ENCODE data around the gene MED12L. TPM values are rescaled to one million over a fixed set of nuclear protein-coding genes. Genes with fewer than 3 reads are reported as not detected.

MED12L gene
- total RNA-seq, 1 donor: 4.0 TPM

- H3K9me3 ChIP-seq (ENCODE audit: low read depth, low read length): no peaks in the 10 kb centered on the region
- no peaks in the 10 kb centered on the region for H3K27me3 ChIP-seq (ENCODE audit: insufficient read depth, low read length)
- peaks cover 15% of the 10 kb centered on the region for H3K4me1 ChIP-seq (ENCODE audit: insufficient read depth, low read length)
- no peak overlapping the region for H3K4me3 ChIP-seq (ENCODE audit: low read length)
These were observed 59.3 kb downstream of the MED12L start for GRCh38 chr3:151144760-151145159.

- Histone ChIP-seq H3K27me3 (ENCODE audit: insufficient read depth, low read length) (no peaks in the 10 kb centered on the region), H3K9me3 (ENCODE audit: low read depth, low read length) (no peaks in the 10 kb centered on the region), H3K4me1 (ENCODE audit: insufficient read depth, low read length) (peaks cover 15% of the 10 kb centered on the region), H3K4me3 (ENCODE audit: low read length) (no peak overlapping the region)
These were observed 60.2 kb downstream of the MED12L start for GRCh38 chr3:151145713-151146070.

DNA sequence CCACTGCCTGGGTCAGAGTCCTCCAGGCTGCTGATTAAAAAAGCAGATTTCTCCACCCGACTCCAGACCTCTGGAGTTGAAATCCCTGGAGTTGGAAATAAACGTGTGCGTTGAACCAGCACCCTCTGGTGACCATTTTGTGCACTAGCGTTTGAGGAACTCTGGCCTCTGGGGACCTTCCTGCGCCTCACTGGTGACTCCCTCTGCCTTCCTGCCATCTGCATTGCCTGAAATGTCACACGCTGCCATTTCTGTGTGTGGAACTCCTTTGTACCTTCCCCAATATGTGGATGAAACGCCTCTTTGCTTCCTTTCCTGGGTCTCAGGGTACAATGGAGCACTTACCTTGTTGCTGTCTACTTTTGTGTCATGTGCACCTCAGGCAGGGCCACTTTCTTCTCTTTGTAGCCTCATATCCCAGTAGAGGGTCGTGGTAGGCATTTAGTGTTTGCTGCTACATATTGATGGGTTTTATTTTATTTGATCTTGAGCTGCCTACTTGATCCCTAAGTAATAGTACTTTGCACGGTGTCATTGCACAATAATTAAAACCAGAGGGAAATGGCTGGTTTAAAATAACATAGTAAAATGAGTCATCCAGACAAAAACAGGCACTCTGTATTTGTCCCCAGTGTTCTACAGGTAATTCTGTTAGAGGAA is 60.7 kb downstream of the MED12L start:
- H3K9me3 ChIP-seq (ENCODE audit: low read depth, low read length): no peaks in the 10 kb centered on the region
- H3K4me1 ChIP-seq (ENCODE audit: insufficient read depth, low read length): peaks cover 15% of the 10 kb centered on the region
- no peaks in the 10 kb centered on the region for H3K27me3 ChIP-seq (ENCODE audit: insufficient read depth, low read length)
- H3K4me3 ChIP-seq (ENCODE audit: low read length): no peak overlapping the region

DNA sequence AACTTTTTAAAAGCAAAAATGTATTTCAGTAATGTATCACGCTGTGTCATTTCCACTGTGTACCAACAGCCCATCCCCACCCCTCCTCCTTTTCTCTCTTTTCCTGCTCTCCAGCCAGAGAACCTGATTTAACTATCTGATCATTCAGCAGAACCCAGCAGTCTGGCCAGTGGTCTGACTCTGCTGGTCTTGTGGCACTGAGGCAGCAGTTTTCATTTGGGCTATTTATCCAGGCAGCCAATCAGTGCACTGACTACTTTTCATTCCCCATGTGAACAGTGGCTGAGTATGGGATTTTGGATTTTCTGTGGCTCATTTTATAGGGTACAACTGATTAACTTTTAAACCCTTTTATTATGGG is 61.2 kb downstream of the MED12L start:
- Histone ChIP-seq H3K27me3 (ENCODE audit: insufficient read depth, low read length) (no peaks in the 10 kb centered on the region), H3K4me3 (ENCODE audit: low read length) (no peak overlapping the region), H3K9me3 (ENCODE audit: low read depth, low read length) (no peaks in the 10 kb centered on the region), H3K4me1 (ENCODE audit: insufficient read depth, low read length) (peaks cover 15% of the 10 kb centered on the region)

- Histone ChIP-seq H3K4me3 (ENCODE audit: low read length) (no peak overlapping the region), H3K9me3 (ENCODE audit: low read depth, low read length) (no peaks in the 10 kb centered on the region), H3K27me3 (ENCODE audit: insufficient read depth, low read length) (no peaks in the 10 kb centered on the region), H3K4me1 (ENCODE audit: insufficient read depth, low read length) (peaks cover 15% of the 10 kb centered on the region)
These were observed 61.8 kb downstream of the MED12L start for GRCh38 chr3:151147299-151147698.

DNA sequence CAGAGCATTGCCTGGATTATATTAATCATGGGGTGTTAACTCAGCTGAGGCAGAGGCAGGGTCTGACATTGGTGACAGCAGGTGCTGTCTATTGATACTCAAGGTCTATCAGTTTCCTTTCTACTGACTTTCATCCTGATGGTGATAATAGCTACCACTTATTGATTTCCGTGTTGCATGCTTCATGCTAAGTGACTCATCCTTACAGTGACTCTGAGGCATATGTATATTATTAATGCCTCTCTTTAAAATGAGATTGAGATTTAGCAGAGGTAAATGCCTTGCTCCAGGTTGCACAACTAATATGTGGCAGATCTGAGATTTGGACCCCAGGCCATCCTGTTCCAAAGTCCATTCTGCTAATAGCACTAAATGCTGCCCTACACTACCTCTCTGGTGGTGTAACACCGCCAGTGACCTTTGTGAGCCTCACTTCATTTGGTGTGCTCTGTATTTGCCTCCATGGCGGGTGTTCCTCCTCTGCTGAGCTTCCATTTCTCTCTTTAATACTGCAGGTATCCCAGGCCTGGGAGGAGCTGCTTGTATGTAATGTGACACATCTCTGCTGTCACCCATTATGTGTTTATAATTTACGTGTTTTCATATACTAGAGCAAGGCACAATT is 67.1 kb downstream of the MED12L start:
- no peaks in the 10 kb centered on the region for H3K4me1 ChIP-seq (ENCODE audit: insufficient read depth, low read length)
- H3K27me3 ChIP-seq (ENCODE audit: insufficient read depth, low read length): no peaks in the 10 kb centered on the region
- H3K4me3 ChIP-seq (ENCODE audit: low read length): no peak overlapping the region
- H3K9me3 ChIP-seq (ENCODE audit: low read depth, low read length): no peaks in the 10 kb centered on the region

- H3K4me3 ChIP-seq (ENCODE audit: low read length): no peak overlapping the region
- H3K27me3 ChIP-seq (ENCODE audit: insufficient read depth, low read length): no peaks in the 10 kb centered on the region
- no peaks in the 10 kb centered on the region for H3K9me3 ChIP-seq (ENCODE audit: low read depth, low read length)
- no peaks in the 10 kb centered on the region for H3K4me1 ChIP-seq (ENCODE audit: insufficient read depth, low read length)
These were observed 69.1 kb downstream of the MED12L start for GRCh38 chr3:151154566-151154965.

- Histone ChIP-seq H3K4me1 (ENCODE audit: insufficient read depth, low read length) (no peaks in the 10 kb centered on the region), H3K9me3 (ENCODE audit: low read depth, low read length) (no peaks in the 10 kb centered on the region), H3K27me3 (ENCODE audit: insufficient read depth, low read length) (no peaks in the 10 kb centered on the region), H3K4me3 (ENCODE audit: low read length) (no peak overlapping the region)
These were observed 70.1 kb downstream of the MED12L start for GRCh38 chr3:151155409-151156128.

- no peaks in the 10 kb centered on the region for H3K27me3 ChIP-seq (ENCODE audit: insufficient read depth, low read length)
- H3K4me3 ChIP-seq (ENCODE audit: low read length): no peak overlapping the region
- H3K9me3 ChIP-seq (ENCODE audit: low read depth, low read length): no peaks in the 10 kb centered on the region
- no peaks in the 10 kb centered on the region for H3K4me1 ChIP-seq (ENCODE audit: insufficient read depth, low read length)
These were observed 71.3 kb downstream of the MED12L start for GRCh38 chr3:151156618-151157216.

DNA sequence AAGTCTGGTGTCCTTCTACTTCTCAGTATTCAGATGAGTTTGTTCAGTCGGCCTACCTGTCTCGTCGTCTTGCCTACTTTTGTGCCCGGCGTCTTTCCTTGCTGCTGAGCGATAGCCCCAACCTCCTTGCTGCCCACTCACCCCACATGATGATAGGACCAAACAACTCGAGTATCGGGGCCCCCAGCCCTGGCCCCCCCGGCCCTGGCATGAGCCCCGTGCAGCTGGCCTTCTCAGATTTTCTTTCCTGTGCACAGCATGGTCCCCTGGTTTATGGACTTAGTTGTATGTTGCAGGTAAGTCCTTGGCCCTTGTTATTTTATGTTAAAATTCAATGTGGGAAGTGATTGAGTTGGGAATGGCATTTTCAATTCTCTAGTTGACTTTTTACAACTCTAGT is 74.3 kb downstream of the MED12L start:
- Histone ChIP-seq H3K4me1 (ENCODE audit: insufficient read depth, low read length) (no peaks in the 10 kb centered on the region), H3K9me3 (ENCODE audit: low read depth, low read length) (no peaks in the 10 kb centered on the region), H3K4me3 (ENCODE audit: low read length) (no peak overlapping the region), H3K27me3 (ENCODE audit: insufficient read depth, low read length) (no peaks in the 10 kb centered on the region)

DNA sequence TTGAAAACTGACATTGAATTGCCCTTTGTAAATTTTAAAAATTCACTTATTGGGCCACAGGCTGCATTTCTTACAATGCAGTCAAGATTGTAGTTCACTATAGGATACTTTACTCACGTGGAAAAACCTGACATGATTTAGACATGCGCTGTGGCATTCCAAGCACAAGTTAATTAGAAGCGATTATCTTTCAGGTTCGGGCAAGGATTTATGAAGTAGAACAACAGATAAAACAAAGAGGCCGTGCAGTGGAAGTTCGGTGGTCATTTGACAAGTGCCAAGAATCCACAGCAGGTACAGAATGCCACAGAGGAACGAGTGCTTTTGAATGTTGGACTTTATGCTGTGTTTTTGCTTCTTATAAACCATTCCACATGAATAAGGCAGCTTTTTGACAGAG is 79.8 kb downstream of the MED12L start:
- H3K27me3 ChIP-seq (ENCODE audit: insufficient read depth, low read length): no peaks in the 10 kb centered on the region
- peaks cover 21% of the 10 kb centered on the region for H3K4me1 ChIP-seq (ENCODE audit: insufficient read depth, low read length)
- H3K4me3 ChIP-seq (ENCODE audit: low read length): no peak overlapping the region
- no peaks in the 10 kb centered on the region for H3K9me3 ChIP-seq (ENCODE audit: low read depth, low read length)

DNA sequence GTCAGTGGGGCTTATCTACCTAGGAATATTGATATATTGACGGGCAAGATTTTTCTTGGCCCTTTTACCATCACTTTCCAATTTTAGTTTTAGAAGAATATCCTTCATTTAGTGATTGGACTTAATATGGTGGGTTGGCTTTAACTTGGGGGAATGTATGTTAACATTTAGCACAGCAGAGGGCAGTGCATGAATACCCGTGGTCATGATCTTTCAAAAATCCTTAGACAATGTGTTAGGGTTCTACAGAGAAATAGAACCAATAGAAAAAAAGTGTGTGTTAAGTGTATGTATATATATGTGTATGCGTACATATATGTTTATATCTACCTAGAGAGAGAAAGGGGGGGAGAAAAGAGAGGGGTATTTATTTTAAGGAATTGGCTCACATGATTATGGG is 80.7 kb downstream of the MED12L start:
- H3K4me3 ChIP-seq (ENCODE audit: low read length): no peak overlapping the region

DNA sequence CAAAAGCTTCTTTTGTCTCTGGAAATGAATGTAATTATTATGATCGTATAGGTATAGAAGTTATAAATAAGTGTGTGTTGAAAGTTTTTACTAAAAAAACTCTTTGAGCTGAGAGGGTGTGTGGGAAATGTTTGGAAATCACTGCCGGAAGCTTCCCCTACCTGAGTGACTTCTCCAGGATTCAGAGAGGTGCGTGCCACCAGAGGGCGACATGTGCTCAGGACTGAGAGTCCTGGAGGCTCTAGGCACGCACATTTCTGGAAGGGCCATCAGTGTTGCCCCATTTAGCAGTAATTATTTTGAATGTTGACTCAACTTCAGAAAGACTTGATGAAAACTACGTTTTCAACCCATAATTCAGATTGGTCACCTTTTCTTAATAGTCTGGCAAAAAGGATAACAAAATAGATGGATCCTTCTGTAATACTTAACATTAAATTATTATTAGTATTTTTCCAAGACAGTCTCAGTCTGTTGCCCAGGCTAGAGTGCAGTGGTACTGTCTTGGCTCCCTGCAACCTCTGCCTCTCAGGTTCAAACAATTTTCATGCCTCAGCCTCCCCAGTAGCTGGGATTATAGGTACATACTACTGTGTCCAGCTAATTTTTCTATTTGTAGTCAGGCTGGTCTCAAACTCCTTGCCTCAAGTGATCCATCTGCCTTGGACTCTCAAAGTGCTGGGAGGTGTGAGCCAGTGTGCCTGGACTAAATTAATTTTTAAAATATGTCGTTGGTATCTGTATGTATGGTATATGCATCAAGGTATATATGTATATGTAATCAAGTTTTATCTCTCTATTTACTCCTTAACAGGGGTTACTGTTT is 83.0 kb downstream of the MED12L start:
- H3K4me1 ChIP-seq (ENCODE audit: insufficient read depth, low read length): peaks cover 46% of the 10 kb centered on the region
- no peaks in the 10 kb centered on the region for H3K9me3 ChIP-seq (ENCODE audit: low read depth, low read length)
- no peaks in the 10 kb centered on the region for H3K27me3 ChIP-seq (ENCODE audit: insufficient read depth, low read length)
- no peak overlapping the region for H3K4me3 ChIP-seq (ENCODE audit: low read length)

More for the DNA sequence above, 80.7 kb downstream of the MED12L start:
- Histone ChIP-seq H3K9me3 (ENCODE audit: low read depth, low read length) (no peaks in the 10 kb centered on the region), H3K4me1 (ENCODE audit: insufficient read depth, low read length) (peaks cover 31% of the 10 kb centered on the region), H3K27me3 (ENCODE audit: insufficient read depth, low read length) (no peaks in the 10 kb centered on the region)

GRCh38 chr3:151169262-151169947 is 83.9 kb downstream of the MED12L start:
- Histone ChIP-seq H3K9me3 (ENCODE audit: low read depth, low read length) (no peaks in the 10 kb centered on the region), H3K4me3 (ENCODE audit: low read length) (no peak overlapping the region), H3K27me3 (ENCODE audit: insufficient read depth, low read length) (no peaks in the 10 kb centered on the region), H3K4me1 (ENCODE audit: insufficient read depth, low read length) (peaks cover 46% of the 10 kb centered on the region)
